Measurements from ENCODE around the gene FBXO46.

DNA sequence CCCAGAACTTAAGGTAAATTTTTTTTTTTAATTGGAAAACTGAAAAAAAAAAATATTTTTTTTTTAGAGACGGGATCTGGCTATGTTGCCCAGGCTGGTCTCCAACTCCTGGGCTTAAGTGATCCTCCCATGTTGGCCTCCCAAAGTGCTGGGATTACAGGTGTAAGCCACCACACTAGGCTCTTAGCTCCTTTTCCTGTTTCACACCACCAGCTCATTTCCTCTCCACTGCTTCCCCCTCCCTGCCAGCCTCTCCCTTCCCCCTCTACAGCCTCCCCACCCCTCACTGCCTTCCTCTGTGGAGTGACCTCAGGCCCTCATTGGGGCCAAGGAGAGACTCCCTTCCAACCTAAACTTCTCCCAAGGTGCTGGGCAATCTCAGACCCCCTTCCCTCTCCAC is 66.9 kb downstream of the FBXO46 start:
- TF ChIP-seq, protein P1, sequence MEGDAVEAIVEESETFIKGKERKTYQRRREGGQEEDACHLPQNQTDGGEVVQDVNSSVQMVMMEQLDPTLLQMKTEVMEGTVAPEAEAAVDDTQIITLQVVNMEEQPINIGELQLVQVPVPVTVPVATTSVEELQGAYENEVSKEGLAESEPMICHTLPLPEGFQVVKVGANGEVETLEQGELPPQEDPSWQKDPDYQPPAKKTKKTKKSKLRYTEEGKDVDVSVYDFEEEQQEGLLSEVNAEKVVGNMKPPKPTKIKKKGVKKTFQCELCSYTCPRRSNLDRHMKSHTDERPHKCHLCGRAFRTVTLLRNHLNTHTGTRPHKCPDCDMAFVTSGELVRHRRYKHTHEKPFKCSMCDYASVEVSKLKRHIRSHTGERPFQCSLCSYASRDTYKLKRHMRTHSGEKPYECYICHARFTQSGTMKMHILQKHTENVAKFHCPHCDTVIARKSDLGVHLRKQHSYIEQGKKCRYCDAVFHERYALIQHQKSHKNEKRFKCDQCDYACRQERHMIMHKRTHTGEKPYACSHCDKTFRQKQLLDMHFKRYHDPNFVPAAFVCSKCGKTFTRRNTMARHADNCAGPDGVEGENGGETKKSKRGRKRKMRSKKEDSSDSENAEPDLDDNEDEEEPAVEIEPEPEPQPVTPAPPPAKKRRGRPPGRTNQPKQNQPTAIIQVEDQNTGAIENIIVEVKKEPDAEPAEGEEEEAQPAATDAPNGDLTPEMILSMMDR (IDR thresholded peaks at IDR 0.05 in 2 of 3, conservative IDR thresholded peaks at IDR 0.05 in 1 of 3; ENCODE audit: control insufficient read depth in 2 of 3, extremely low read depth in 1 of 3, insufficient read depth in 1 of 3, low read depth in 3 of 3, low read length in 3 of 3): no peak
- no peak for TF ChIP-seq SUPT20H (IDR thresholded peaks at IDR 0.05; ENCODE audit: borderline replicate concordance, control insufficient read depth, low read depth, low read length)
- TF ChIP-seq SP1 (IDR thresholded peaks at IDR 0.05; ENCODE audit: low read depth, low read length): no peak
- no peak for TF ChIP-seq CREM (IDR thresholded peaks at IDR 0.05; ENCODE audit: low read depth)
- TF ChIP-seq CHD1 (IDR thresholded peaks at IDR 0.05; ENCODE audit: low read depth, low read length): no peak
- no peak for TF ChIP-seq ZNF274 (IDR thresholded peaks at IDR 0.05; ENCODE audit: insufficient read depth, insufficient read length)
